GM12873 (cell line): ENCODE results near the gene GALNT9.

Experiments used
- CTCF ChIP-seq: IDR thresholded peaks from 2 replicates; pipeline ENCODE4 v1.5.1; 2012; ENCODE audit warnings: low read depth, mild to moderate bottlenecking, moderate library complexity, low read length, control low read depth; ENCODE audit not compliant: insufficient read depth; ENCODE audit errors: missing control alignments

The GALNT9 gene

GRCh38 chr12:132319991-132320570 lies 9.3 kb downstream of the GALNT9 start:
- no peak for TF ChIP-seq CTCF

GRCh38 chr12:132319359-132319950 lies 9.9 kb downstream of the GALNT9 start:
- no peak for TF ChIP-seq CTCF

GRCh38 chr12:132318618-132319033 lies 10.8 kb downstream of the GALNT9 start:
- no peak for TF ChIP-seq CTCF

- no peak for TF ChIP-seq CTCF
Observed at GRCh38 chr12:132318135-132318534, 11.3 kb downstream of the GALNT9 start.

DNA sequence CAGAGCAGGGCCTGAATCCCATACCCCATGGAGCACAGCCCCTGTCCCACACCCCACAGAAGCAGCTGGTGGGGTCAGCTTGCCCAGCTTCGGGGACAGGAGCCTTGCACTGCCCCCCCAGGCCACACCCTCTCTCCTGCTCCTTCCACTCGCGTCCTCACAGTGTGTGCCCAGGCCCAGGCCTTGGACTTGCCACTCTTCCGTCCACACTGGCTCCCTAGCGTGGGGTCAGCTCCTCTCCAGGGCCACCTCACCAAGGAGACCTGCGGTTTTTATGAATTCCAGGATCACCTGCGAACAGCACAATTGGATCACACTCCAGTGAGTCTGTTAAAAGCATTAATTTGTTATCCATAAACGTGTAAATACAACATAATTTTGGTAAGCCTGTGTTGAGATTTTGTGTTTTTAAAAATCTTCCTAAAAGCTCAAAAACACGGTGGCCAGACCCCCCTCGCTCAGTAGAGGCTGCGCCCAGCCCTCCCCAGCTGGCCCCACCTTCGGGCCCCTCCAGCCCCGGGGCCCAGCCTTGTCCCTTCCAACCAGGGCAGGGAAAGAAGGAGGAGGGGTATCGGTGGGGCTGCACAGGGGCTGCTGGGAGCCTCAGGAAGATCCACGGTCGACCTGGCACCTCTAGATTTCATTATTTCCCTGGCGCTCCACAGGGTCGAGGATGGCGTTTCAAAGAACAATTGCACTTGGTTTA lies 12.0 kb downstream of the GALNT9 start:
- no peak for TF ChIP-seq CTCF

GRCh38 chr12:132316497-132317232 lies 12.7 kb downstream of the GALNT9 start:
- TF ChIP-seq CTCF: no peak

- TF ChIP-seq CTCF: no peak
Observed at GRCh38 chr12:132315951-132316350, 13.4 kb downstream of the GALNT9 start.
